ENCODE measurements around the gene THSD7A. TPM values are rescaled to one million over a fixed set of nuclear protein-coding genes. Genes with fewer than 3 reads are reported as not detected.

Gene THSD7A
- total and polyA plus RNA-seq, 4 donors: 0.15 to 2.7 (median 1.9) TPM

DNA sequence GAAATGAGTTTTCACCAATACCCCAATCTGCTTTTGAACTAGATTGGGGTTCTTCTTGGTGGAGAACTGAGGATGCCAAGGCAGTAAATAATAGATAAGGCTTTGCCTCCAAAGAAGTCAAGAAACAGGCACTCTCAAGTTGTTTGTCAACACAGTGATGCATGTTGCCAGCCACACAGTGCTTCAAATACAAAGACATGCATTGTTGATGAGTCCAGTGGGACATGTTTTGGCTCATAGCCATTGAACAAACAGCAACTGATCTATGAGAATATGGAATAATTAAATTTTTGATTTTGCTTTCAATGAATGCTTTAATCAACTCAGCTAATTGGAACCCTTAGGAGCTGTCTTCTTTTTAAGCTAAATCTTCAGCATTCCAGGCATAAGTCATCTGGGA, 346.4 kb downstream of the THSD7A start:
- no peak for DNase-seq (ENCODE audit: low spot score)

DNA sequence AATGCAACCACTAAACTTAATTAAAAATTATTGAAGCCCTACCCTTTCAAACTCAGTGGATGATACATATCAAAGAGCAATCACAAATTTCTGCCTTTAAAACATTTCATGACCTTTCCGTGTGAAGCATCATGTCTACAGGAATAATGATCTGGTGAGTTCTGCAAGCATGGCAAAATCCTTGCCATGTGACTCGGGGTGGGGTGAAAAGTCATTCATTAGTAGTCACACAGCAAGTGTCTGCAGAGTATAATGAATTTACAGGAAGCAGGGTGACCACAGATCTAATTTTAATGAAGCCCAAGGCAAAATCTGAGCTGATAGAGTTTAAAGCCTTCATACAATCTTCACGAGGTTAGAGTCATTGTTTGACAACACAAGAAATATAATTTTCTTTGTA, 351.9 kb downstream of the THSD7A start:
- H3K9ac ChIP-seq (ENCODE audit: low read depth in 1 of 2, low read length in 2 of 2): no peak overlapping the region
- no peak for DNase-seq (ENCODE audit: low spot score)
- WGBS: 80% methylated on average over 3 of the region's 3 CpGs
- H3K9me3 ChIP-seq (ENCODE audit: control insufficient read depth in 4 of 4, low read length in 3 of 4): no peaks in the 10 kb centered on the region
- H3K4me3 ChIP-seq (ENCODE audit: low read depth in 1 of 3, low read length in 3 of 3): no peak overlapping the region
- H3K4me1 ChIP-seq (ENCODE audit: control insufficient read depth in 4 of 4, insufficient read depth in 4 of 4, low read length in 3 of 4): peaks cover 0 to 1% (median under 1%) of the 10 kb centered on the region in 4 donors
- H3K27me3 ChIP-seq (ENCODE audit: control insufficient read depth in 4 of 4, insufficient read depth in 4 of 4, low read length in 3 of 4): no peaks in the 10 kb centered on the region
- H3K36me3 ChIP-seq (ENCODE audit: control insufficient read depth in 4 of 4, insufficient read depth in 3 of 4, low read depth in 1 of 4, low read length in 3 of 4): no peaks in the 10 kb centered on the region
- no peak overlapping the region for H3K27ac ChIP-seq (ENCODE audit: low read depth in 1 of 2, low read length in 2 of 2)
- TF ChIP-seq TAF1 (conservative IDR thresholded peaks at IDR 0.05) (no peak), HNF4G (IDR thresholded peaks at IDR 0.05) (no peak), GABPA (IDR thresholded peaks at IDR 0.05 in 1 of 2, conservative IDR thresholded peaks at IDR 0.05 in 1 of 2) (no peak), NR2F2 (IDR thresholded peaks at IDR 0.05) (no peak), EGR1 (IDR thresholded peaks at IDR 0.05; ENCODE audit: low read depth in 2 of 2) (no peak)
- TF ChIP-seq, protein P1, sequence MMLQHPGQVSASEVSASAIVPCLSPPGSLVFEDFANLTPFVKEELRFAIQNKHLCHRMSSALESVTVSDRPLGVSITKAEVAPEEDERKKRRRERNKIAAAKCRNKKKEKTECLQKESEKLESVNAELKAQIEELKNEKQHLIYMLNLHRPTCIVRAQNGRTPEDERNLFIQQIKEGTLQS (IDR thresholded peaks at IDR 0.05): no peak
- TF ChIP-seq, protein P2, sequence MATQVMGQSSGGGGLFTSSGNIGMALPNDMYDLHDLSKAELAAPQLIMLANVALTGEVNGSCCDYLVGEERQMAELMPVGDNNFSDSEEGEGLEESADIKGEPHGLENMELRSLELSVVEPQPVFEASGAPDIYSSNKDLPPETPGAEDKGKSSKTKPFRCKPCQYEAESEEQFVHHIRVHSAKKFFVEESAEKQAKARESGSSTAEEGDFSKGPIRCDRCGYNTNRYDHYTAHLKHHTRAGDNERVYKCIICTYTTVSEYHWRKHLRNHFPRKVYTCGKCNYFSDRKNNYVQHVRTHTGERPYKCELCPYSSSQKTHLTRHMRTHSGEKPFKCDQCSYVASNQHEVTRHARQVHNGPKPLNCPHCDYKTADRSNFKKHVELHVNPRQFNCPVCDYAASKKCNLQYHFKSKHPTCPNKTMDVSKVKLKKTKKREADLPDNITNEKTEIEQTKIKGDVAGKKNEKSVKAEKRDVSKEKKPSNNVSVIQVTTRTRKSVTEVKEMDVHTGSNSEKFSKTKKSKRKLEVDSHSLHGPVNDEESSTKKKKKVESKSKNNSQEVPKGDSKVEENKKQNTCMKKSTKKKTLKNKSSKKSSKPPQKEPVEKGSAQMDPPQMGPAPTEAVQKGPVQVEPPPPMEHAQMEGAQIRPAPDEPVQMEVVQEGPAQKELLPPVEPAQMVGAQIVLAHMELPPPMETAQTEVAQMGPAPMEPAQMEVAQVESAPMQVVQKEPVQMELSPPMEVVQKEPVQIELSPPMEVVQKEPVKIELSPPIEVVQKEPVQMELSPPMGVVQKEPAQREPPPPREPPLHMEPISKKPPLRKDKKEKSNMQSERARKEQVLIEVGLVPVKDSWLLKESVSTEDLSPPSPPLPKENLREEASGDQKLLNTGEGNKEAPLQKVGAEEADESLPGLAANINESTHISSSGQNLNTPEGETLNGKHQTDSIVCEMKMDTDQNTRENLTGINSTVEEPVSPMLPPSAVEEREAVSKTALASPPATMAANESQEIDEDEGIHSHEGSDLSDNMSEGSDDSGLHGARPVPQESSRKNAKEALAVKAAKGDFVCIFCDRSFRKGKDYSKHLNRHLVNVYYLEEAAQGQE (IDR thresholded peaks at IDR 0.05): no peak

More for the DNA sequence above, 346.4 kb downstream of the THSD7A start:
- no peaks in the 10 kb centered on the region for H3K9me3 ChIP-seq (ENCODE audit: control insufficient read depth in 4 of 4, low read length in 3 of 4)
- no peaks in the 10 kb centered on the region for H3K27me3 ChIP-seq (ENCODE audit: control insufficient read depth in 4 of 4, insufficient read depth in 4 of 4, low read length in 3 of 4)
- no peaks in the 10 kb centered on the region for H3K36me3 ChIP-seq (ENCODE audit: control insufficient read depth in 4 of 4, insufficient read depth in 3 of 4, low read depth in 1 of 4, low read length in 3 of 4)
- peaks cover 0 to 1% (median 0%) of the 10 kb centered on the region in 4 donors for H3K4me1 ChIP-seq (ENCODE audit: control insufficient read depth in 4 of 4, insufficient read depth in 4 of 4, low read length in 3 of 4)
- TF ChIP-seq, protein P3, sequence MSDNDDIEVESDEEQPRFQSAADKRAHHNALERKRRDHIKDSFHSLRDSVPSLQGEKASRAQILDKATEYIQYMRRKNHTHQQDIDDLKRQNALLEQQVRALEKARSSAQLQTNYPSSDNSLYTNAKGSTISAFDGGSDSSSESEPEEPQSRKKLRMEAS (IDR thresholded peaks at IDR 0.05): no peak
- TF ChIP-seq, protein P2 (IDR thresholded peaks at IDR 0.05): no peak
- TF ChIP-seq, protein P4, sequence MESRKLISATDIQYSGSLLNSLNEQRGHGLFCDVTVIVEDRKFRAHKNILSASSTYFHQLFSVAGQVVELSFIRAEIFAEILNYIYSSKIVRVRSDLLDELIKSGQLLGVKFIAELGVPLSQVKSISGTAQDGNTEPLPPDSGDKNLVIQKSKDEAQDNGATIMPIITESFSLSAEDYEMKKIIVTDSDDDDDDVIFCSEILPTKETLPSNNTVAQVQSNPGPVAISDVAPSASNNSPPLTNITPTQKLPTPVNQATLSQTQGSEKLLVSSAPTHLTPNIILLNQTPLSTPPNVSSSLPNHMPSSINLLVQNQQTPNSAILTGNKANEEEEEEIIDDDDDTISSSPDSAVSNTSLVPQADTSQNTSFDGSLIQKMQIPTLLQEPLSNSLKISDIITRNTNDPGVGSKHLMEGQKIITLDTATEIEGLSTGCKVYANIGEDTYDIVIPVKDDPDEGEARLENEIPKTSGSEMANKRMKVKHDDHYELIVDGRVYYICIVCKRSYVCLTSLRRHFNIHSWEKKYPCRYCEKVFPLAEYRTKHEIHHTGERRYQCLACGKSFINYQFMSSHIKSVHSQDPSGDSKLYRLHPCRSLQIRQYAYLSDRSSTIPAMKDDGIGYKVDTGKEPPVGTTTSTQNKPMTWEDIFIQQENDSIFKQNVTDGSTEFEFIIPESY (IDR thresholded peaks at IDR 0.05): no peak
- TF ChIP-seq, protein P5, sequence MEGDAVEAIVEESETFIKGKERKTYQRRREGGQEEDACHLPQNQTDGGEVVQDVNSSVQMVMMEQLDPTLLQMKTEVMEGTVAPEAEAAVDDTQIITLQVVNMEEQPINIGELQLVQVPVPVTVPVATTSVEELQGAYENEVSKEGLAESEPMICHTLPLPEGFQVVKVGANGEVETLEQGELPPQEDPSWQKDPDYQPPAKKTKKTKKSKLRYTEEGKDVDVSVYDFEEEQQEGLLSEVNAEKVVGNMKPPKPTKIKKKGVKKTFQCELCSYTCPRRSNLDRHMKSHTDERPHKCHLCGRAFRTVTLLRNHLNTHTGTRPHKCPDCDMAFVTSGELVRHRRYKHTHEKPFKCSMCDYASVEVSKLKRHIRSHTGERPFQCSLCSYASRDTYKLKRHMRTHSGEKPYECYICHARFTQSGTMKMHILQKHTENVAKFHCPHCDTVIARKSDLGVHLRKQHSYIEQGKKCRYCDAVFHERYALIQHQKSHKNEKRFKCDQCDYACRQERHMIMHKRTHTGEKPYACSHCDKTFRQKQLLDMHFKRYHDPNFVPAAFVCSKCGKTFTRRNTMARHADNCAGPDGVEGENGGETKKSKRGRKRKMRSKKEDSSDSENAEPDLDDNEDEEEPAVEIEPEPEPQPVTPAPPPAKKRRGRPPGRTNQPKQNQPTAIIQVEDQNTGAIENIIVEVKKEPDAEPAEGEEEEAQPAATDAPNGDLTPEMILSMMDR (IDR thresholded peaks at IDR 0.05; ENCODE audit: low read depth, low read length, missing input control): no peak
- TF ChIP-seq GABPA (IDR thresholded peaks at IDR 0.05 in 1 of 2, conservative IDR thresholded peaks at IDR 0.05 in 1 of 2) (no peak), YY1 (IDR thresholded peaks at IDR 0.05) (no peak), FOXA2 (IDR thresholded peaks at IDR 0.05) (no peak), TAF1 (conservative IDR thresholded peaks at IDR 0.05) (no peak), JUND (IDR thresholded peaks at IDR 0.05) (no peak), EGR1 (IDR thresholded peaks at IDR 0.05; ENCODE audit: low read depth in 2 of 2) (no peak), SP1 (IDR thresholded peaks at IDR 0.05) (no peak), FOXA1 (IDR thresholded peaks at IDR 0.05) (no peak), HNF4A (conservative IDR thresholded peaks at IDR 0.05) (no peak), HNF4G (IDR thresholded peaks at IDR 0.05) (no peak), NR2F2 (IDR thresholded peaks at IDR 0.05) (no peak), RAD21 (IDR thresholded peaks at IDR 0.05) (no peak)
- TF ChIP-seq, protein P1 (IDR thresholded peaks at IDR 0.05): no peak
- H3K4me3 ChIP-seq (ENCODE audit: low read depth in 1 of 3, low read length in 3 of 3): no peak overlapping the region
- no peak overlapping the region for H3K9ac ChIP-seq (ENCODE audit: low read depth in 1 of 2, low read length in 2 of 2)
- H3K27ac ChIP-seq (ENCODE audit: low read depth in 1 of 2, low read length in 2 of 2): no peak overlapping the region

Measured in liver (tissue), 9 donors.